ENCODE measurements around the gene STK17A. TPM values are rescaled to one million over a fixed set of nuclear protein-coding genes. Genes with fewer than 3 reads are reported as not detected.

STK17A gene
- total RNA-seq, 1 experiment from 2014 or later = 21.3 TPM

GRCh38 chr7:43619213-43620012 lies 36.5 kb downstream of the STK17A start:
- BruUV-seq (replicated peaks) = no TSS peak
- ChIA-PET CTCF (no interaction called here), POLR2A (interaction anchor here (0.6 kb wide), 1 partner anchor 8 kb away, joined by 6 read pairs; no protein-coding TSS in a partner anchor)
- intact Hi-C loops (cut with micrococcal nuclease; ENCODE audit: unreplicated experiment) = no loop called here
- Histone ChIP-seq H3K27me3 (ENCODE audit: control insufficient read depth, insufficient read depth, low read length) (no peaks in the 10 kb centered on the region), H3K27ac (ENCODE audit: low read length) (no peak overlapping the region), H3K4me1 (ENCODE audit: control insufficient read depth, insufficient read depth, low read length) (peaks cover 9% of the 10 kb centered on the region), H3K36me3 (ENCODE audit: control insufficient read depth, insufficient read depth, low read length) (peaks cover 9% of the 10 kb centered on the region), H3K4me3 (ENCODE audit: low read depth in 2 of 2, low read length in 2 of 2) (no peak overlapping the region), H3K9me3 (ENCODE audit: control insufficient read depth, insufficient read depth, low read depth, low read length) (no peaks in the 10 kb centered on the region)
- in situ Hi-C loops (cut with HindIII; ENCODE audit: low pct_unique_long_range_greater_than_20kb, low sequenced_read_pairs) = no loop called here
- TF ChIP-seq TCF7L2 (IDR thresholded peaks at IDR 0.05; ENCODE audit: low read depth, low read length) = no peak
- no peak for TF ChIP-seq SIN3A (IDR thresholded peaks at IDR 0.05; ENCODE audit: borderline replicate concordance, insufficient read depth, low read depth, low read length)
- TF ChIP-seq REST (IDR thresholded peaks at IDR 0.05; ENCODE audit: insufficient read depth in 1 of 2, low read depth in 2 of 2, low read length in 1 of 2) = no peak
- no peak for TF ChIP-seq CTCF (IDR thresholded peaks at IDR 0.05)
- no peak for TF ChIP-seq POLR2AphosphoS5 (IDR thresholded peaks at IDR 0.05; ENCODE audit: low read depth, low read length)
- ATAC-seq = peak; percentile 69
- DNase-seq (ENCODE audit: low read depth, low spot score) = no peak

- no peak for ATAC-seq
- intact Hi-C loops (cut with micrococcal nuclease; ENCODE audit: unreplicated experiment) (no loop called here), in situ Hi-C loops (cut with HindIII; ENCODE audit: low pct_unique_long_range_greater_than_20kb, low sequenced_read_pairs) (no loop called here)
- DNase-seq (ENCODE audit: low read depth, low spot score) = no peak
- no TSS peak for BruUV-seq (replicated peaks)
- Histone ChIP-seq H3K27ac (ENCODE audit: low read length) (no peak overlapping the region), H3K36me3 (ENCODE audit: control insufficient read depth, insufficient read depth, low read length) (peaks cover 16% of the 10 kb centered on the region), H3K4me3 (ENCODE audit: low read depth in 2 of 2, low read length in 2 of 2) (no peak overlapping the region), H3K27me3 (ENCODE audit: control insufficient read depth, insufficient read depth, low read length) (no peaks in the 10 kb centered on the region), H3K4me1 (ENCODE audit: control insufficient read depth, insufficient read depth, low read length) (peaks cover 9% of the 10 kb centered on the region), H3K9me3 (ENCODE audit: control insufficient read depth, insufficient read depth, low read depth, low read length) (no peaks in the 10 kb centered on the region)
- ChIA-PET POLR2A (interaction anchor here (0.6 to 0.8 kb wide), 2 partner anchors 28 to 37 kb away, joined by 3 to 4 read pairs; no protein-coding TSS in a partner anchor), CTCF (interaction anchor here (0.5 to 1.7 kb wide), 3 partner anchors 39 to 1344 kb away, joined by 3 to 5 read pairs (median 3); partner anchors contain the start of gene STK17A)
- TF ChIP-seq TCF7L2 (IDR thresholded peaks at IDR 0.05; ENCODE audit: low read depth, low read length) (no peak), POLR2AphosphoS5 (IDR thresholded peaks at IDR 0.05; ENCODE audit: low read depth, low read length) (no peak), REST (IDR thresholded peaks at IDR 0.05; ENCODE audit: insufficient read depth in 1 of 2, low read depth in 2 of 2, low read length in 1 of 2) (no peak), SIN3A (IDR thresholded peaks at IDR 0.05; ENCODE audit: borderline replicate concordance, insufficient read depth, low read depth, low read length) (no peak), CTCF (IDR thresholded peaks at IDR 0.05) (no peak)
Observed at GRCh38 chr7:43621729-43622448, 39.0 kb downstream of the STK17A start.
